Vagina (tissue), 2 donors: ENCODE data around the gene EHD1. TPM values are rescaled to one million over a fixed set of nuclear protein-coding genes. Genes with fewer than 3 reads are reported as not detected.
A peak's percentile ranks its signal among the peaks of the same experiment; 100 is the strongest.

ENCODE experiments used
- DNase-seq, 2 donors: peaks; one replicate each; pipeline ENCODE4 v3.0.0-alpha.2; 2017; ENCODE audit errors: extremely low spot score in 2 of 2
- H3K27ac ChIP-seq: fragments of 200-600 bp; sonication (generic); one replicate; pipeline ENCODE4 v1.5.1; 2019
- H3K27me3 ChIP-seq: fragments of 200-600 bp; sonication (generic); one replicate; pipeline ENCODE4 v1.5.1; 2019
- H3K36me3 ChIP-seq, 2 donors: fragments of 200-600 bp; sonication (generic); one replicate each; pipeline ENCODE4 v1.5.1; 2017 to 2019
- H3K4me1 ChIP-seq: fragments of 200-600 bp; sonication (generic); one replicate; pipeline ENCODE4 v1.5.1; 2019
- H3K4me3 ChIP-seq, 2 donors: fragments of 200-600 bp; sonication (generic); 1 replicate in 1 of 2; 2 replicates in 1 of 2; pipeline ENCODE4 v1.5.1; 2016 to 2019
- H3K9me3 ChIP-seq: fragments of 200-600 bp; sonication (generic); one replicate; pipeline ENCODE4 v1.5.1; 2019
- CTCF ChIP-seq, 3 experiments: fragments of 450-650 bp in 2 of 3; fragments of 200-600 bp in 1 of 3; sonication (generic) in 1 of 3; IDR thresholded peaks; one replicate each; pipeline ENCODE4 v1.5.1; 2017 to 2019; ENCODE audit warnings: antibody characterized with exemption in 3 of 3, mild to moderate bottlenecking in 2 of 3, moderate library complexity in 2 of 3
- POLR2A ChIP-seq, 2 donors: fragments of 450-650 bp; IDR thresholded peaks; one replicate each; pipeline ENCODE4 v1.6.1; 2017; ENCODE audit warnings: antibody characterized with exemption in 2 of 2, mild to moderate bottlenecking in 2 of 2, moderate library complexity in 2 of 2
- POLR2AphosphoS5 ChIP-seq, 2 donors: sonication (generic); formaldehyde crosslinking; IDR thresholded peaks; one replicate each; pipeline ENCODE4 v1.9.0; 2017; ENCODE audit warnings: antibody characterized with exemption in 2 of 2, mild to moderate bottlenecking in 2 of 2, low read depth in 1 of 2; ENCODE audit not compliant: insufficient read depth in 1 of 2
- intact Hi-C: fragments of 100-400 bp; cut with DNase I; formaldehyde crosslinking; loops from one replicate; pipeline ENCODE4 v1.15.1; 2023
- total RNA-seq: library from RNA; depleted of rRNA; stranded (reverse); fragments of >200 nt; gene quantifications from one replicate; pipeline ENCODE4 v1.2.3, GENCODE V29; 2016

Gene EHD1
- total RNA-seq, 1 donor from 2014 or later = 61.6 TPM

GRCh38 chr11:64887234-64887756 lies 8.9 kb upstream of the EHD1 start:
- Histone ChIP-seq H3K27ac (peak overlapping the region; percentile 22), H3K27me3 (no peaks in the 10 kb centered on the region), H3K4me1 (peaks cover 10% of the 10 kb centered on the region), H3K9me3 (no peaks in the 10 kb centered on the region), H3K4me3 (no peak overlapping the region), H3K36me3 (no peaks in the 10 kb centered on the region)
- intact Hi-C loops = no loop called here
- DNase-seq = no peak
- TF ChIP-seq POLR2AphosphoS5 (IDR thresholded peaks at IDR 0.05; ENCODE audit: insufficient read depth in 1 of 2, low read depth in 1 of 2) = no peak
- no peak for TF ChIP-seq CTCF (IDR thresholded peaks at IDR 0.05)
- TF ChIP-seq POLR2A (IDR thresholded peaks at IDR 0.05) = no peak

GRCh38 chr11:64885367-64886286 lies 7.2 kb upstream of the EHD1 start:
- Histone ChIP-seq H3K27me3 (no peaks in the 10 kb centered on the region), H3K4me1 (peaks cover 18% of the 10 kb centered on the region), H3K4me3 (no peak overlapping the region), H3K36me3 (no peaks in the 10 kb centered on the region), H3K27ac (no peak overlapping the region), H3K9me3 (no peaks in the 10 kb centered on the region)
- intact Hi-C loops = no loop called here
- no peak for DNase-seq
- TF ChIP-seq CTCF (IDR thresholded peaks at IDR 0.05) = no peak
- no peak for TF ChIP-seq POLR2AphosphoS5 (IDR thresholded peaks at IDR 0.05; ENCODE audit: insufficient read depth in 1 of 2, low read depth in 1 of 2)
- TF ChIP-seq POLR2A (IDR thresholded peaks at IDR 0.05) = no peak

- no peaks in the 10 kb centered on the region for H3K27me3 ChIP-seq
- no peak for TF ChIP-seq POLR2A (IDR thresholded peaks at IDR 0.05)
- no peak for TF ChIP-seq CTCF (IDR thresholded peaks at IDR 0.05)
- no peak for TF ChIP-seq POLR2AphosphoS5 (IDR thresholded peaks at IDR 0.05; ENCODE audit: insufficient read depth in 1 of 2, low read depth in 1 of 2)
- H3K4me1 ChIP-seq = peaks cover 28% of the 10 kb centered on the region
- no peaks in the 10 kb centered on the region for H3K36me3 ChIP-seq
- no peaks in the 10 kb centered on the region for H3K9me3 ChIP-seq
- H3K27ac ChIP-seq = no peak overlapping the region
- no peak for DNase-seq
- intact Hi-C loops = no loop called here
- no peak overlapping the region for H3K4me3 ChIP-seq
These were observed 5.6 kb upstream of the EHD1 start for GRCh38 chr11:64884019-64884418.

- intact Hi-C loops = no loop called here
- H3K27ac ChIP-seq = no peak overlapping the region
- H3K27me3 ChIP-seq = no peaks in the 10 kb centered on the region
- H3K4me1 ChIP-seq = peaks cover 29% of the 10 kb centered on the region
- no peaks in the 10 kb centered on the region for H3K9me3 ChIP-seq
- no peak for TF ChIP-seq POLR2A (IDR thresholded peaks at IDR 0.05)
- TF ChIP-seq CTCF (IDR thresholded peaks at IDR 0.05) = no peak
- TF ChIP-seq POLR2AphosphoS5 (IDR thresholded peaks at IDR 0.05; ENCODE audit: insufficient read depth in 1 of 2, low read depth in 1 of 2) = no peak
- DNase-seq = no peak
- no peak overlapping the region for H3K4me3 ChIP-seq
- H3K36me3 ChIP-seq = no peaks in the 10 kb centered on the region
These were observed 5.2 kb upstream of the EHD1 start for GRCh38 chr11:64883575-64883974.

- no peak overlapping the region for H3K4me3 ChIP-seq
- peaks cover 26% of the 10 kb centered on the region for H3K4me1 ChIP-seq
- no peaks in the 10 kb centered on the region for H3K36me3 ChIP-seq
- TF ChIP-seq POLR2AphosphoS5 (IDR thresholded peaks at IDR 0.05; ENCODE audit: insufficient read depth in 1 of 2, low read depth in 1 of 2) (no peak), POLR2A (IDR thresholded peaks at IDR 0.05) (no peak), CTCF (IDR thresholded peaks at IDR 0.05) (no peak)
- intact Hi-C loops = no loop called here
- DNase-seq = no peak
- no peaks in the 10 kb centered on the region for H3K27me3 ChIP-seq
- H3K9me3 ChIP-seq = no peaks in the 10 kb centered on the region
- peak overlapping the region; percentile 8 for H3K27ac ChIP-seq
These were observed 3.8 kb upstream of the EHD1 start for GRCh38 chr11:64882243-64882642.
